NB4 (cell line): ENCODE data around the gene SLC6A6.

Experiments used
- CTCF ChIP-seq: IDR thresholded peaks from one replicate; pipeline ENCODE4 v1.5.1; 2012; ENCODE audit warnings: low read depth, low read length
- MAX ChIP-seq: IDR thresholded peaks from 2 replicates; pipeline ENCODE4 v1.6.1; 2011; ENCODE audit warnings: low read depth, low read length
- MYC ChIP-seq: IDR thresholded peaks from 2 replicates; pipeline ENCODE4 v1.6.1; 2011; ENCODE audit warnings: low read depth, low read length
- POLR2A ChIP-seq: IDR thresholded peaks from 2 replicates; pipeline ENCODE4 v1.6.1; 2011; ENCODE audit warnings: mild to moderate bottlenecking; ENCODE audit not compliant: insufficient read length; ENCODE audit errors: extremely low read depth

DNA sequence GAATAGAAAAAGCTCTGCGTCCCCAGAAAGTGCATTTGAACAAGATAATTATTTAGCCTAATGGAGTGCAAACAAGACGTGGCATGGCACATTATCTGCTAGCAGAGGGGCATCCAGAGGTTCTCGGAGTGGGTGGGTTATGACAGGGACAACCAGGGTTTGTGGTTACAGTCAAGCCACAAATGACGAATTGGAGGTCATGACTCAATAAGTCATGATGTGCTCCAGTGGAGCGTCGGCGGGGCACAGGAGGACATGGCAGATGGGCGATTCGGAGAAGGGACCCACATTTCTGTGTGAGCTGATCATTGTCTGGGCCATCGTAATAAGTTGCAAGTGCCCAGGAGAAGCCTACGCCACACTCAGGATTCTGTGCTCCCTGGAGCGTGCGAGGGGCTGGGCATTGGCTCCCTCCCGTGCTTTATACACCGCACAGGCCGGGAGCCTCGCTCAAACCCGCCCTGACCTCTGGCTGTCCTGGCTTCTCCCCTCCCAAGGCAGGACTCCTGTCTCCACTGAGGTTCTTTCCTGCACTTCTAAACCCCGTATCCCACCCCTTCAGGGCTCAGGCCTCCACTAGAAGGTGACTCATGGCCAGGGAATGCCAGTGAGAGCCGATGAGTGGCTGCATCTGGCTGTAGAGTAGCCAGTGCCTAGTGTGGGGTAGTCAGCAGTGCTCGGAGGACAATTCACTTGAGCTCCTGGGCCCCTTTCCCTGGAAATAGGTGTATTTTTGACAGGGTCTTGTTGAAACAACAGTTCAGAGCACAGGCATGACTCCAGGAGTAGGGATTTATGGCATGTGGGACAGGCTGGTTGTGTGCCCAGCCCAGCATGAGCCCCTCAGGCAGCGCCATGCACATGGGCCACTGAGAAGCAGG lies 70.3 kb downstream of the SLC6A6 start:
- TF ChIP-seq POLR2A = no peak
- no peak for TF ChIP-seq CTCF
- TF ChIP-seq MYC = no peak
- no peak for TF ChIP-seq MAX
